ENCODE measurements around the gene NGRN. TPM values are rescaled to one million over a fixed set of nuclear protein-coding genes. Genes with fewer than 3 reads are reported as not detected.

The NGRN gene
- total RNA-seq, 2 experiments from 2014 or later: 40.0 to 65.0 TPM

GRCh38 chr15:90225504-90226234 lies 39.8 kb upstream of the NGRN start:
- H4K20me1 ChIP-seq (ENCODE audit: insufficient read depth, low read length): no peaks in the 10 kb centered on the region
- H3K36me3 ChIP-seq (ENCODE audit: insufficient read depth, low read length): peaks cover 64% of the 10 kb centered on the region; the same call in 1 of the 2 replicates
- POLR2A ChIA-PET: interaction anchor here (0.6 kb wide), 2 partner anchors 9 to 1253 kb away, joined by 3 read pairs; no protein-coding TSS in a partner anchor

GRCh38 chr15:90227336-90227735 lies 38.1 kb upstream of the NGRN start:
- H3K79me2 ChIP-seq (ENCODE audit: insufficient read depth, low read depth, low read length): peaks cover 12% of the 10 kb centered on the region; the same call in 1 of the 2 replicates
- no TSS peak for BruUV-seq (replicated peaks)
- no peak overlapping the region for H3K4me3 ChIP-seq (ENCODE audit: low read depth, low read length, poor library complexity, severe bottlenecking)
- H3K9me3 ChIP-seq (ENCODE audit: low read length): no peaks in the 10 kb centered on the region
- TF ChIP-seq CTCF (conservative IDR thresholded peaks at IDR 0.05; ENCODE audit: low read length) (no peak), EZH2phosphoT487 (IDR thresholded peaks at IDR 0.05; ENCODE audit: borderline replicate concordance, low read depth, low read length) (no peak)
- no peak overlapping the region for H3K4me2 ChIP-seq (ENCODE audit: low read length)
- no peaks in the 10 kb centered on the region for H3K9me2 ChIP-seq (ENCODE audit: insufficient read depth, low read length)
- intact Hi-C loops (cut with micrococcal nuclease; ENCODE audit: unreplicated experiment): no loop called here
- DNase-seq (ENCODE audit: low spot score): no peak
- peaks cover 20% of the 10 kb centered on the region for H3K4me1 ChIP-seq (ENCODE audit: insufficient read depth, low read length, poor library complexity, severe bottlenecking)
- H2AFZ ChIP-seq (ENCODE audit: low read length): no peak overlapping the region
- CTCF ChIA-PET (ENCODE audit: unreplicated experiment): interaction anchor here (0.6 kb wide), 1 partner anchor 255 kb away, joined by 3 read pairs; no protein-coding TSS in a partner anchor
- peaks cover 62% of the 10 kb centered on the region; the same call in 1 of the 2 replicates for H3K36me3 ChIP-seq (ENCODE audit: insufficient read depth, low read length)
- H4K20me1 ChIP-seq (ENCODE audit: insufficient read depth, low read length): no peaks in the 10 kb centered on the region
- H3K27ac ChIP-seq (ENCODE audit: low read depth, low read length, poor library complexity, severe bottlenecking): no peak overlapping the region
- POLR2A ChIA-PET: no interaction called here

More at GRCh38 chr15:90225504-90226234, 39.8 kb upstream of the NGRN start:
- Histone ChIP-seq H3K4me1 (ENCODE audit: insufficient read depth, low read length, poor library complexity, severe bottlenecking) (peaks cover 3% of the 10 kb centered on the region), H3K9me2 (ENCODE audit: insufficient read depth, low read length) (no peaks in the 10 kb centered on the region), H3K27ac (ENCODE audit: low read depth, low read length, poor library complexity, severe bottlenecking) (no peak overlapping the region), H2AFZ (ENCODE audit: low read length) (no peak overlapping the region), H3K79me2 (ENCODE audit: insufficient read depth, low read depth, low read length) (no peaks in the 10 kb centered on the region), H3K9me3 (ENCODE audit: low read length) (no peaks in the 10 kb centered on the region), H3K4me3 (ENCODE audit: low read depth, low read length, poor library complexity, severe bottlenecking) (no peak overlapping the region), H3K4me2 (ENCODE audit: low read length) (no peak overlapping the region)
- BruUV-seq (replicated peaks): no TSS peak
- CTCF ChIA-PET (ENCODE audit: unreplicated experiment): no interaction called here
- TF ChIP-seq EZH2phosphoT487 (IDR thresholded peaks at IDR 0.05; ENCODE audit: borderline replicate concordance, low read depth, low read length) (no peak), CTCF (conservative IDR thresholded peaks at IDR 0.05; ENCODE audit: low read length) (no peak)
- DNase-seq (ENCODE audit: low spot score): no peak
- intact Hi-C loops (cut with micrococcal nuclease; ENCODE audit: unreplicated experiment): no loop called here

All from OCI-LY7 (cell line).